Endothelial cell of umbilical vein (primary cell): ENCODE data around the gene SETD9.

Experiments
- FOS ChIP-seq: IDR thresholded peaks from 2 replicates; pipeline ENCODE4 v1.6.1; 2011; ENCODE audit warnings: mild to moderate bottlenecking, low read length, moderate library complexity, borderline replicate concordance; ENCODE audit not compliant: insufficient read depth
- JUN ChIP-seq: IDR thresholded peaks from 2 replicates; pipeline ENCODE4 v1.6.1; 2011; ENCODE audit warnings: borderline replicate concordance, low read depth; ENCODE audit not compliant: insufficient read length, insufficient read depth
- MAX ChIP-seq: IDR thresholded peaks from 2 replicates; pipeline ENCODE4 v1.6.1; 2011; ENCODE audit not compliant: insufficient read depth, insufficient read length
- MYC ChIP-seq: IDR thresholded peaks from one replicate; pipeline ENCODE4 v1.6.1; 2011; ENCODE audit warnings: mild to moderate bottlenecking, low read depth, low read length
- POLR2A ChIP-seq: IDR thresholded peaks from 2 replicates; pipeline ENCODE4 v1.6.1; 2012; ENCODE audit warnings: low read depth, mild to moderate bottlenecking, control low read depth, low read length
- POLR2AphosphoS5 ChIP-seq: IDR thresholded peaks from 2 replicates; pipeline ENCODE4 v1.6.1; 2012; ENCODE audit warnings: low read depth, mild to moderate bottlenecking, control low read depth, low read length, moderate library complexity; ENCODE audit not compliant: insufficient read depth
- TF ChIP-seq, protein P1 (sequence below), 2 donors: IDR thresholded peaks; 1 replicate in 1 of 2; 2 replicates in 1 of 2; pipeline ENCODE4 v1.5.1; 2011; ENCODE audit warnings: low read length in 2 of 2, mild to moderate bottlenecking in 2 of 2, moderate library complexity in 2 of 2, control low read depth in 1 of 2, inconsistent platforms in 1 of 2, low read depth in 1 of 2; ENCODE audit not compliant: insufficient read depth in 1 of 2; ENCODE audit errors: extremely low read depth in 1 of 2

- TF ChIP-seq POLR2AphosphoS5 (no peak), JUN (no peak), FOS (no peak), MAX (no peak), POLR2A (no peak), MYC (no peak)
- TF ChIP-seq, protein P1, sequence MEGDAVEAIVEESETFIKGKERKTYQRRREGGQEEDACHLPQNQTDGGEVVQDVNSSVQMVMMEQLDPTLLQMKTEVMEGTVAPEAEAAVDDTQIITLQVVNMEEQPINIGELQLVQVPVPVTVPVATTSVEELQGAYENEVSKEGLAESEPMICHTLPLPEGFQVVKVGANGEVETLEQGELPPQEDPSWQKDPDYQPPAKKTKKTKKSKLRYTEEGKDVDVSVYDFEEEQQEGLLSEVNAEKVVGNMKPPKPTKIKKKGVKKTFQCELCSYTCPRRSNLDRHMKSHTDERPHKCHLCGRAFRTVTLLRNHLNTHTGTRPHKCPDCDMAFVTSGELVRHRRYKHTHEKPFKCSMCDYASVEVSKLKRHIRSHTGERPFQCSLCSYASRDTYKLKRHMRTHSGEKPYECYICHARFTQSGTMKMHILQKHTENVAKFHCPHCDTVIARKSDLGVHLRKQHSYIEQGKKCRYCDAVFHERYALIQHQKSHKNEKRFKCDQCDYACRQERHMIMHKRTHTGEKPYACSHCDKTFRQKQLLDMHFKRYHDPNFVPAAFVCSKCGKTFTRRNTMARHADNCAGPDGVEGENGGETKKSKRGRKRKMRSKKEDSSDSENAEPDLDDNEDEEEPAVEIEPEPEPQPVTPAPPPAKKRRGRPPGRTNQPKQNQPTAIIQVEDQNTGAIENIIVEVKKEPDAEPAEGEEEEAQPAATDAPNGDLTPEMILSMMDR (IDR thresholded peaks at IDR 0.05; ENCODE audit: extremely low read depth in 1 of 2, insufficient read depth in 1 of 2, low read depth in 1 of 2, low read length in 2 of 2): no peak
These were observed 33.1 kb upstream of the SETD9 start for GRCh38 chr5:56876327-56876726.
